Stimulated activated CD4-positive, alpha-beta T cell treated with anti-CD3 and anti-CD28 coated beads, Interleukin-1b, Interleukin-23, amount 100 ng/mL, for 48 hours (primary cell): Measurements from ENCODE around the gene BICC1.

ENCODE experiments used
- DNase-seq: peaks from one replicate; pipeline ENCODE4 v3.0.0-alpha.2; 2020

BICC1 gene

GRCh38 chr10:58512491-58513187, at the start of gene BICC1:
TSS of gene BICC1 (plus strand) at chr10:58512872. CDS start at chr10:58513144, 272 bp downstream.
- DNase-seq, result no peak

GRCh38 chr10:58464956-58465355, 47.7 kb upstream of the BICC1 start:
- DNase-seq, result no peak

- no peak for DNase-seq
Observed at GRCh38 chr10:58465629-58466028, 47.0 kb upstream of the BICC1 start.

- DNase-seq, result no peak
Observed at GRCh38 chr10:58467931-58468635, 44.6 kb upstream of the BICC1 start.

- no peak for DNase-seq
Observed at GRCh38 chr10:58473976-58474375, 38.7 kb upstream of the BICC1 start.

GRCh38 chr10:58475322-58476277, 37.1 kb upstream of the BICC1 start:
- DNase-seq, result no peak

GRCh38 chr10:58477122-58477521, 35.5 kb upstream of the BICC1 start:
- DNase-seq, result no peak

- DNase-seq, result no peak
Observed at GRCh38 chr10:58477902-58478301, 34.8 kb upstream of the BICC1 start.

GRCh38 chr10:58479045-58479444, 33.6 kb upstream of the BICC1 start:
- DNase-seq, result no peak

- DNase-seq, result no peak
Observed at GRCh38 chr10:58480321-58480720, 32.4 kb upstream of the BICC1 start.

GRCh38 chr10:58481569-58482109, 31.0 kb upstream of the BICC1 start:
- DNase-seq, result no peak

- no peak for DNase-seq
Observed at GRCh38 chr10:58486821-58487220, 25.9 kb upstream of the BICC1 start.

- DNase-seq, result no peak
Observed at GRCh38 chr10:58488921-58489320, 23.8 kb upstream of the BICC1 start.

- DNase-seq, result no peak
Observed at GRCh38 chr10:58502956-58503355, 9.7 kb upstream of the BICC1 start.

GRCh38 chr10:58508316-58508715, 4.4 kb upstream of the BICC1 start:
- DNase-seq, result no peak

GRCh38 chr10:58511765-58512490, 744 bp upstream of the BICC1 start:
- no peak for DNase-seq

GRCh38 chr10:58513188-58514110, 777 bp downstream of the BICC1 start:
- no peak for DNase-seq

GRCh38 chr10:58514111-58514770, 1.6 kb downstream of the BICC1 start:
- DNase-seq, result no peak

- no peak for DNase-seq
Observed at GRCh38 chr10:58515291-58515941, 2.7 kb downstream of the BICC1 start.

GRCh38 chr10:58516119-58516518, 3.4 kb downstream of the BICC1 start:
- no peak for DNase-seq
